K562 treated with DMSO at 1 percent for 12 hours (cell line): Measurements from ENCODE around the gene DMAC1. TPM values are rescaled to one million over a fixed set of nuclear protein-coding genes. Genes with fewer than 3 reads are reported as not detected.

Experiments
- total RNA-seq: library from RNA; unstranded; fragments of 300-600 nt; gene quantifications from 2 replicates; pipeline ENCODE4 v1.2.3, GENCODE V29; 2022; ENCODE audit not compliant: insufficient read depth

DMAC1 gene
- 4.0 and 7.4 TPM in 2 replicates for total RNA-seq

DNA sequence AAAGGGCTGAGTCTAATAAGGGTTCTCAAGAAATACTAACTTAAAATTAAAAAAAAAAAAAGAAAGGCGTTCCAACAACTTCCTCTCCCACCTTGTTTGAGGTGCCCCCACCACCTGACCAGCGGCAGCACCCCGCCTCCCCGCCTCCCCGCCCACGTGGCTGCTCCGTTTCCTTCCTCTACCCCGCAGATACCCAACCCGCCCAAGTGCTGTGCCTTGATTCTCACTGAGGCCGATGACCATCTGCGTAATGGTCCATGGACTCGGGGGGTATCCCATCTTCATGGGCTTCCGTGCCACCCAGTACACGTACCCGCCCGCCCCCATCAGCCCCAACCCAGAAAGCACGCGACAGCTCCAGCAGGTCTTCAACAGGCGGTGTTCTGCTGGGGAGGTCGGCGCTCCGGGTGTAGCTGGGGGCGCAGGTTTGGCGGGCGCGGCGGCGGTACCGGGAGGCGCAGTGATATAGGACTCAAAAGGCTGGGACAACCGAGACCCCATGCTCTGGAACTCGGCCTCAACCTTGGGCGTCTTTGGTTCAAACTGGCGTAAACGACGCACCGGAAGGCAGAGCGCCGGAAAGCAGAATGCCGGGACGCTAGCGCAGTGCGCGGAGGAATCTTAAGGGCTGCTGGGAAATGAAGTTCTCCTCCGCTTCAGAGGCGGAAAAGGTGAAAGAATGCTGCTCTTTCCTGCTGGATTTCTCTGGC is at the start of gene DMAC1:
Gene DMAC1 (minus strand): TSS at position 545 of the 710 bp plus-strand sequence. CDS start 44 bp downstream, at position 501.

